ENCODE measurements around the gene PLB1.

Gene PLB1

GRCh38 chr2:28505361-28505760, 9.5 kb downstream of the PLB1 start:
- DNase-seq: no peak

DNA sequence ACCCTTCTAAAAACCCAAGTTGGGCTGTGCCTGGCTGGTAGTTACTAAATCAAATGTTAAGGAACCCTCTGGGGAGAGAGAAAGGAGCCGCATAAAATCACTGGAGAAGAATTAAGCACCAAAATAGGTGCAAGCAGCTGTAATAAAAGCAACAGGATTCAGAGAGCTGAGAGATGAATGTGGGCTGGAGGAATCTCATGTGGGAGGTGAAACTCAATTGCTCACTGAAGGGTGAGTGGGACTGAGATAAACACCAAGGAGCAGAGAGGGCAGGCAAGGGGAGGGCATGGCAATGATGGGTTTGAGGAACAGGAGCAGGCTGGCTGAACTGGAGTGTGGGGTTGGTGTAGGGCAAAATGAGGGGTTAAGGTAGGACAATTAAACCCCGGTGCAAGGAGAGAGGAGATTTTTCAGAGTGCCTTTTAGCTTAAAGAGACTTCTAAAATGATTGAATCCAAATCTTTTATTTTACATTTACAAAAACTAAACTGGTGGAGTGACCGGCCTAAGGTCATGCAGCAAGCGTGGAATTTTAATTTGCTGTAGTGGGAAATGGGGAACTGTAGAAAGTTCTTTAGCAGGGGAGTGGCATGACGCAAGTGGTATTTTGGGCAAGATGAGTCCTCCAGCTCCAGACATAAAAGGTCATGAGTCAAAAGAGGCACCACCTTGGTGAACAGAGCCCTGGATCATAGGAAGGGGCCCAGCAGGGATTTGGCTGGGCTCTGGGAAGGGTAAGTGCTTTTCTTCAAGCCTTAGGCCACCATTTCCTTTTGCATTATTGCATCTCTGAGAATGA, 10.5 kb downstream of the PLB1 start:
- DNase-seq: no peak

- no peak for DNase-seq
Measured at GRCh38 chr2:28507796-28508764, 12.2 kb downstream of the PLB1 start.

GRCh38 chr2:28509361-28509760, 13.5 kb downstream of the PLB1 start:
- DNase-seq: no peak

GRCh38 chr2:28510184-28510583, 14.3 kb downstream of the PLB1 start:
- no peak for DNase-seq

- no peak for DNase-seq
Measured at GRCh38 chr2:28511871-28512606, 16.2 kb downstream of the PLB1 start.

- no peak for DNase-seq
Measured at GRCh38 chr2:28512607-28512965, 16.7 kb downstream of the PLB1 start.

DNA sequence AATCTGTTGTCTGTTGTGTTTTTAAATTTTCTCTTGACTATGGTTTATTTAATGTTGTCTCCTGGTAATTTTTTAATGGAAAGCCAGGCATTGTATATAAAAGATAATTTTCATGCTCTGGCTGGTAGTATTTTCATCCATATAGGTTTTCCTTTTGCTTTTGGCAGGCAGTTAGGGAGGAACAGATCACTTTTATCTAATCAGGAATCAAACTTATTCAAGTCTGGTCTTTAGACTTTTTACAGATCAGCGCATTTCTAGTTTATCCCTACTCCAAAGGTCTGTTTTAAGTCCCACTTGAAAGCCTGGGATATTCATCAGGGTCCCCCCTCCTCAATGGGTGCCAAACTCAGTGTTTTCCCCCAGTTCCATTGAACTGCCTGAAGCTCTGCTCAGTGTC, 17.2 kb downstream of the PLB1 start:
- DNase-seq: no peak

- no peak for DNase-seq
Measured at GRCh38 chr2:28515176-28515751, 19.4 kb downstream of the PLB1 start.

GRCh38 chr2:28516430-28516829, 20.6 kb downstream of the PLB1 start:
- DNase-seq: no peak

GRCh38 chr2:28516950-28517349, 21.1 kb downstream of the PLB1 start:
- no peak for DNase-seq

- DNase-seq: no peak
Measured at GRCh38 chr2:28521663-28522062, 25.8 kb downstream of the PLB1 start.

- no peak for DNase-seq
Measured at GRCh38 chr2:28522481-28522880, 26.6 kb downstream of the PLB1 start.

DNA sequence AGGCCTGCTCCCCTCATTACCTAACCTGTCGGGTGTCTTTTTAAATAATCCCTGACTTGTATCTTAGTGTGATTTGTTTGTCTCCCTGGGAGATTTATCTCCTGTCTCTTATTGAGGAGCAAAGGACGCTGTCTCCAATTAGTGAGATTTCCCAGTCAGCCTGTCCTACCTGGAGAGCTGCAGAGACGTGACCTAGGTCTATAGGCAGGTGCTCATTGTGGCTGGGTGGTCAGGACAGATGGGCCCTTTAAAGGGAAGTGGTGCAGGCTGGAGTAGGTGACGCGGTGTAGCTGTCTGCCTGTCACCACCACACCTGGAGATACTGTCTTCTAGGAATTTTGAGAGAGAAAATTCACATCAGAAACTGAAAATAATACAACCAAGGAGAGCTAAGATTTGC, 28.0 kb downstream of the PLB1 start:
- DNase-seq: no peak

- DNase-seq: no peak
Measured at GRCh38 chr2:28525481-28525880, 29.6 kb downstream of the PLB1 start.

DNA sequence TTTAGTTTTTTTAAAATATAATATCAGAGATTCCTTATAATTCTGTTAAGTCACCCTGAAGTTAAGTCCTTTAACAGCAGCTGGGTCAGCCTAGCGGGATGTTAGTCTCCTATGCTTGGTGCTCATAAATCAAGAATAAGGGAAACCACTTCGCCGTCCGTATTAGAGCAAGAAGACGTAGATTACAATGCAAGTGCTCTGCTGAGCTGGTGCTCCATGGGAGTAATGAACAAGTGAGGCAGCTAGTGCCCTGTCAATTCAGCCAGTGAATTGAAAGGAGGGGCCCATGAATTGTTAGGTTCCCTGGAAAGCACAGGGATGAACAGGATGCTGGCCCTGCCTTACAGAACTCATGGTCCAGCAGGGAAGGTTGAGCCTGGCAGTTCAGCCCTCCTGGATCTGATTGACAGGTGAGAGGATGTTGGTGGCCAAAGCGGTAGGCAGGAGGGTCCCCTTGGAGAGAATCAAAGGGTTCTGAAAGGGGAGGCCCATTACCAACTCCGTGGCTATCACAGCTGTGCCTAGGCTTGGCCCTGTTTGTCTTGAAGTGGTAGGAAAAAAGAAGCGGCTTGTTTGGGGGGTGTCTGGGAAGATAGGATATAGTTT, 30.8 kb downstream of the PLB1 start:
- DNase-seq: no peak

DNA sequence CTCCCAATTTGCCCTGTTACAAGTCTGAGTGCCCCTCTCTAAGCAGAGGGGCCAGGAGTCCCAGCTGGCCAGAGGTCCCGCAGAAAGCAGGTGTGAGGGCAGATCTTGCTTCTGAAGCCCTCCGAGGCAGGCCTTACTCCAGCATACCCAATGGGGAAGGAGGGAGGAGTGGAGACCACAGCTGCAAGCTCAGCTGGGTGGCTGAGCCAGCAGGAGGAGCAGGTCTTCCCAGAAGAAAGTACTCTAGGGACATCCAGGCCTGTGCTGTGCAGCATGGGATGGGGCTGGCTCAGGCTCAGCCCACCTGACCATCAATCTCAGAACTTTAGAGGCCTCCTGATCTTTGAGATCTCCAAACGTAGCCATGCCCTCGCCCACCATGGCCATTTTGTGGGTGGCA, 31.3 kb downstream of the PLB1 start:
- DNase-seq: no peak

- no peak for DNase-seq
Measured at GRCh38 chr2:28528206-28528605, 32.3 kb downstream of the PLB1 start.

DNA sequence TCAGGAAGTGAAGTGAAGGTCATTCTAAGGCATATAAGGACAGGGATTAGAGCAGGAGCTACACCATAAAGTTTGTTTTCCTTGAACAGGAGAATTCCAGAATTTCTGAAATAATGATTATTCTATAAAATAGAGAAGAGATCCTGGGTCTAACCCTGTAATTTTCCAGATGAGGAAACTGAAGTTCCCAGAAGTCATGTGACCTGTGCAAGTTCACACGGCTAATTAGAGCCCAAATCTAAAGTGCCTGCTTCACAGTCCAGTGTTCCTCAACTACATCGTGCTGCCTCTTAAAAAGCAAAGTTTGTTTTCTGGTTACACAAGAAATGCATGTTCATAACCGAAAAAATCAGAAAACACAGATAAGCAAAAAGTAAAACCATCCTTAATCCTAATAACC, 34.9 kb downstream of the PLB1 start:
- DNase-seq: no peak

DNA sequence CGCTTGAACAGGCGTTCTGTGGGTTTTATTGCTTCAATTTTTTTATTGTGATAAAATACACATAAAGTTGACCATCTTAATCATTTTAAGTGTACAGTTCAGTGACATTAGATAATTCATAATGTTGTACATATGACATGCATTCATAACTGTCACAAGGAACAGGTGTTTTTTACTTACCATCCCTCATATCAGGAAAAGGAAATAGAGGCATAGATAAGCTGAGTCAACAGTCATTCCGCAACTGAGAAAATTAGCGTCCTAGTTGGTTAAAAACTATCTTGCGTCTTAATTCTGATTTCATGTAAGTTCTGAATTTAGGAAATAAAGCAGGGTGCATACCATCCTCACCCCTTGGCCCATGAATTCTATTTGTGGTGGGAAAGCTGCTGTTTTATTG, 36.5 kb downstream of the PLB1 start:
- DNase-seq: no peak

- DNase-seq: no peak
Measured at GRCh38 chr2:28533044-28533680, 37.3 kb downstream of the PLB1 start.

- DNase-seq: no peak
Measured at GRCh38 chr2:28534817-28535216, 39.0 kb downstream of the PLB1 start.

Data from GDM1 (cell line).